ENCODE measurements around the gene ATP2B2.

- no peak for TF ChIP-seq CTCF (IDR thresholded peaks at IDR 0.05 in 4 of 5, conservative IDR thresholded peaks at IDR 0.05 in 1 of 5)
- TF ChIP-seq POLR2A (IDR thresholded peaks at IDR 0.05), result no peak
Observed at GRCh38 chr3:10289787-10290355, 215.5 kb downstream of the ATP2B2 start.
